OCI-LY1 (cell line): ENCODE results near the gene TKFC.

Source experiments
- H2AFZ ChIP-seq: fragments of 200-600 bp; sonication (generic), shearing (Covaris generic); 2 replicates; pipeline ENCODE4 v1.6.0; 2014; ENCODE audit warnings: antibody characterized with exemption, mild to moderate bottlenecking, low read length
- H3F3A ChIP-seq: fragments of 200-600 bp; sonication (generic), shearing (Covaris generic); 2 replicates; pipeline ENCODE4 v1.6.0; 2014; ENCODE audit warnings: mild to moderate bottlenecking, antibody characterized with exemption, low read length, moderate library complexity; ENCODE audit not compliant: insufficient read depth
- H3K27ac ChIP-seq: fragments of 200-600 bp; sonication (generic); 2 replicates; pipeline ENCODE4 v1.5.1; 2014; ENCODE audit warnings: low read length, mixed run types, mild to moderate bottlenecking, low read depth; ENCODE audit not compliant: poor library complexity, severe bottlenecking
- H3K27me3 ChIP-seq: fragments of 200-600 bp; sonication (generic); 2 replicates; pipeline ENCODE4 v1.6.0; 2014; ENCODE audit warnings: antibody characterized with exemption, mild to moderate bottlenecking, low read length, moderate library complexity; ENCODE audit not compliant: insufficient read depth
- H3K36me3 ChIP-seq: fragments of 200-600 bp; sonication (generic); 2 replicates; pipeline ENCODE4 v1.6.1; 2014; ENCODE audit warnings: mild to moderate bottlenecking, antibody characterized with exemption, low read length, moderate library complexity, mixed read lengths; ENCODE audit not compliant: insufficient read depth
- H3K4me1 ChIP-seq: fragments of 200-600 bp; sonication (generic); 2 replicates; pipeline ENCODE4 v1.5.1; 2014; ENCODE audit warnings: mild to moderate bottlenecking, low read length, moderate library complexity; ENCODE audit not compliant: insufficient read depth, severe bottlenecking
- H3K4me2 ChIP-seq: fragments of 200-600 bp; sonication (generic), shearing (Covaris generic); 2 replicates; pipeline ENCODE4 v1.6.1; 2014; ENCODE audit warnings: low read length
- H3K4me3 ChIP-seq: fragments of 200-600 bp; sonication (generic); 2 replicates; pipeline ENCODE4 v1.5.1; 2014; ENCODE audit warnings: low read length, low read depth, mild to moderate bottlenecking, mixed read lengths; ENCODE audit not compliant: poor library complexity, severe bottlenecking
- H3K79me2 ChIP-seq: fragments of 200-600 bp; shearing (Covaris generic); 2 replicates; pipeline ENCODE4 v1.6.1; 2016; ENCODE audit warnings: mixed run types, low read length, mixed read lengths; ENCODE audit not compliant: insufficient read depth
- H3K9ac ChIP-seq: fragments of 200-600 bp; sonication (generic), shearing (Covaris generic); 2 replicates; pipeline ENCODE4 v1.6.1; 2014; ENCODE audit warnings: mild to moderate bottlenecking, low read length, mixed read lengths
- H3K9me2 ChIP-seq: fragments of 200-600 bp; sonication (generic), shearing (Covaris generic); 2 replicates; pipeline ENCODE4 v1.6.1; 2014; ENCODE audit warnings: low read depth, mild to moderate bottlenecking, low read length, mixed read lengths
- H3K9me3 ChIP-seq: fragments of 200-600 bp; shearing (Covaris generic); 2 replicates; pipeline ENCODE4 v1.6.1; 2014; ENCODE audit warnings: low read length, mixed read lengths
- H4K20me1 ChIP-seq: fragments of 200-600 bp; sonication (generic), shearing (Covaris generic); 2 replicates; pipeline ENCODE4 v1.6.0; 2016; ENCODE audit warnings: mild to moderate bottlenecking, low read length; ENCODE audit not compliant: insufficient read depth
- EZH2 ChIP-seq: fragments of 200-600 bp; sonication (generic), shearing (Covaris generic); IDR thresholded peaks from 2 replicates; pipeline ENCODE4 v1.8.0; 2017; ENCODE audit warnings: borderline replicate concordance, mixed run types, mild to moderate bottlenecking, antibody characterized with exemption, low read length, moderate library complexity, mixed read lengths
- TF ChIP-seq, protein P1 (sequence below): fragments of 200-600 bp; sonication (generic), shearing (Covaris generic); IDR thresholded peaks from 2 replicates; pipeline ENCODE4 v1.5.1; 2017; ENCODE audit warnings: mild to moderate bottlenecking, antibody characterized with exemption, low read length, moderate library complexity, mixed read lengths

The TKFC gene, protein sequence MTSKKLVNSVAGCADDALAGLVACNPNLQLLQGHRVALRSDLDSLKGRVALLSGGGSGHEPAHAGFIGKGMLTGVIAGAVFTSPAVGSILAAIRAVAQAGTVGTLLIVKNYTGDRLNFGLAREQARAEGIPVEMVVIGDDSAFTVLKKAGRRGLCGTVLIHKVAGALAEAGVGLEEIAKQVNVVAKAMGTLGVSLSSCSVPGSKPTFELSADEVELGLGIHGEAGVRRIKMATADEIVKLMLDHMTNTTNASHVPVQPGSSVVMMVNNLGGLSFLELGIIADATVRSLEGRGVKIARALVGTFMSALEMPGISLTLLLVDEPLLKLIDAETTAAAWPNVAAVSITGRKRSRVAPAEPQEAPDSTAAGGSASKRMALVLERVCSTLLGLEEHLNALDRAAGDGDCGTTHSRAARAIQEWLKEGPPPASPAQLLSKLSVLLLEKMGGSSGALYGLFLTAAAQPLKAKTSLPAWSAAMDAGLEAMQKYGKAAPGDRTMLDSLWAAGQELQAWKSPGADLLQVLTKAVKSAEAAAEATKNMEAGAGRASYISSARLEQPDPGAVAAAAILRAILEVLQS

DNA sequence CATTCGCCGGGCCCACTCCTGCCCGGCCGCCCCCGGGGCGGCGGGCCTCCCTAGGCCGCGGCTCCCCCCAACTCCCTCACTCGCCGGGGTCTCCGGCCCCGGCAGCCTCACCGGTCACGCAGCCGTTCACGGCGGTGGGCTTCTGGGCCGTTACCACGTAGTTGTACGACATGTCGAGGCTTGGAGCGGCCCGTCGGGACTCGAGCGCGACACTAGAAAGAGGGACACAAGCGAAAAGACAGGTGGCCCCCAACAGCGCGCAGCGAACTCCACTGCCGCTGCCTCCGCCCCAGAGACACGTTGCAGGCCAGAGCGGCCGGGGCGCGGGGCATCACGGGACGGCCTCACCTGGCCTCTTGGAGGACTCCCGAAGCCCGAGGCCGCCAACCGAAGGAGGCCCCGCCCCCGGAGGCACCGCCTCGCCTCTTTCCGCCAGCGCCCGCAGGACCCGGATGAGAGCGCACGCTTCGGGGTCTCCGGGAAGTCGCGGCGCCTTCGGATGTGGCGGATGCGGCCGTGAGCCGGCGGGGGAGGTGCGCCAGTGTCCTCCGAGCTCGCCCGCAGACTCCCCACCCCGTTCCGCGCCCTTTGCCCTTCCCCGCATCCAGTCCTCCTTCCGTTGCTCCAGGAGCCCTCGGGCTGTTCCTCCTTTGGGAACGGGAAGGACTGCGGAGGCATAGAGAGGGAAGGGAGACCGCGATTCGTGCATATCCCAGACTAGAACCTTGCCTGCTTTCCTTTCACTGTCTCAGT, at the start of gene TKFC, which contains the start of gene DDB1:
TSS of gene TKFC (plus strand) at position 432 of the 753 bp plus-strand sequence. CDS start 1,501 bp downstream, outside the sequence.
TSS of gene DDB1 (minus strand) at position 309 of the 753 bp plus-strand sequence. CDS start at position 172, 137 bp downstream.
- H3K4me2 ChIP-seq, result peak within 1 kb of the TSS; percentile 99
- no peak within 1 kb of the TSS for H2AFZ ChIP-seq
- peak within 1 kb of the TSS; percentile 90 for H3K27ac ChIP-seq
- H3K36me3 ChIP-seq, result peaks cover 30% of the 10 kb centered on the region; the same call in 1 of the 2 replicates
- no peaks in the 10 kb centered on the region for H3K27me3 ChIP-seq
- H3K9me2 ChIP-seq, result no peaks in the 10 kb centered on the region
- H3K4me1 ChIP-seq, result peaks cover 54% of the 10 kb centered on the region
- H3F3A ChIP-seq, result no peaks in the 10 kb centered on the region
- peak within 1 kb of the TSS; percentile 100 for H3K9ac ChIP-seq
- H3K9me3 ChIP-seq, result no peaks in the 10 kb centered on the region
- peak within 1 kb of the TSS; percentile 95 for H3K4me3 ChIP-seq
- H3K79me2 ChIP-seq, result peaks cover 45% of the 10 kb centered on the region
- TF ChIP-seq, protein P1, sequence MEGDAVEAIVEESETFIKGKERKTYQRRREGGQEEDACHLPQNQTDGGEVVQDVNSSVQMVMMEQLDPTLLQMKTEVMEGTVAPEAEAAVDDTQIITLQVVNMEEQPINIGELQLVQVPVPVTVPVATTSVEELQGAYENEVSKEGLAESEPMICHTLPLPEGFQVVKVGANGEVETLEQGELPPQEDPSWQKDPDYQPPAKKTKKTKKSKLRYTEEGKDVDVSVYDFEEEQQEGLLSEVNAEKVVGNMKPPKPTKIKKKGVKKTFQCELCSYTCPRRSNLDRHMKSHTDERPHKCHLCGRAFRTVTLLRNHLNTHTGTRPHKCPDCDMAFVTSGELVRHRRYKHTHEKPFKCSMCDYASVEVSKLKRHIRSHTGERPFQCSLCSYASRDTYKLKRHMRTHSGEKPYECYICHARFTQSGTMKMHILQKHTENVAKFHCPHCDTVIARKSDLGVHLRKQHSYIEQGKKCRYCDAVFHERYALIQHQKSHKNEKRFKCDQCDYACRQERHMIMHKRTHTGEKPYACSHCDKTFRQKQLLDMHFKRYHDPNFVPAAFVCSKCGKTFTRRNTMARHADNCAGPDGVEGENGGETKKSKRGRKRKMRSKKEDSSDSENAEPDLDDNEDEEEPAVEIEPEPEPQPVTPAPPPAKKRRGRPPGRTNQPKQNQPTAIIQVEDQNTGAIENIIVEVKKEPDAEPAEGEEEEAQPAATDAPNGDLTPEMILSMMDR, result no peak
- TF ChIP-seq EZH2, result no peak
- H4K20me1 ChIP-seq, result no peaks in the 10 kb centered on the region

GRCh38 chr11:61283613-61284012, 49.4 kb upstream of the TKFC start:
- H3K79me2 ChIP-seq, result no peaks in the 10 kb centered on the region
- TF ChIP-seq, protein P1, result no peak
- no peak for TF ChIP-seq EZH2
- H2AFZ ChIP-seq, result no peak overlapping the region
- no peaks in the 10 kb centered on the region for H3F3A ChIP-seq
- H3K27me3 ChIP-seq, result no peaks in the 10 kb centered on the region
- H4K20me1 ChIP-seq, result no peaks in the 10 kb centered on the region
- H3K27ac ChIP-seq, result no peak overlapping the region
- H3K4me2 ChIP-seq, result no peak overlapping the region
- H3K9ac ChIP-seq, result no peak overlapping the region
- H3K4me1 ChIP-seq, result no peaks in the 10 kb centered on the region
- no peak overlapping the region for H3K4me3 ChIP-seq
- H3K36me3 ChIP-seq, result no peaks in the 10 kb centered on the region; the same call in 1 of the 2 replicates
- H3K9me2 ChIP-seq, result no peaks in the 10 kb centered on the region
- H3K9me3 ChIP-seq, result no peaks in the 10 kb centered on the region

DNA sequence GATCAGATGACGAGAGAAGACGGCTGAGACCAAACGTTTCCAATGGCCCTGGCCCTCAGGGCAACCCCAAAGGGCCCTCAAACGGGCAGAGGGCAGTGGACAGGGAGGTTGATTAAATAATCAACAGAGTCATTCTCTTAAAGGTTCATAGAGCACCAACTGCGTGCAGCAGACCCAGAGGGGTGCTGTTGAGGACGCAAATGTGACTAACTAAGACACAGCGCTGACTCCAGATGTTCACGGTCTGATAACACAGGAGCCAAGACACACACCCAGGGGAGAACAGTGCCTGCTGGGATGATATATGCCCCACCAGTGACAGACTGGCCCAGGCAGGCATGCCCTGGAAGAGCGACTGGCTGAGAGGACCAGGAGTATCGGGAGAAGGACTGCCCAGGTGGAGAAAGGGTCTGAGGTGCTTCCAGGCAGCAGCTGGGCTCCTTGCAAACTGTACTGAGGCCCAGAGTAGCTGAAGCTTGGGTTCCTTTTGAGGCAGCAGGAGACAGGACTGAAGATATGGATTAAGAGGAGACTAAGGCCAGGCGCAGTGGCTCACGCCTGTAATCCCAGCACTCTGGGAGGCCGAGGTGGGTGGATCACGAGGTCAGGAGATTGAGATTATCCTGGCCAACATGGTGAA, 45.6 kb upstream of the TKFC start:
- Histone ChIP-seq H3K4me1 (no peaks in the 10 kb centered on the region), H3K9me3 (no peaks in the 10 kb centered on the region), H4K20me1 (no peaks in the 10 kb centered on the region), H3K9ac (no peak overlapping the region), H3K27ac (no peak overlapping the region), H3K4me3 (no peak overlapping the region), H3K27me3 (peaks cover 5% of the 10 kb centered on the region; the same call in 1 of the 2 replicates), H3K4me2 (no peak overlapping the region), H3K36me3 (no peaks in the 10 kb centered on the region; the same call in 1 of the 2 replicates), H3K9me2 (no peaks in the 10 kb centered on the region), H3F3A (no peaks in the 10 kb centered on the region), H3K79me2 (no peaks in the 10 kb centered on the region), H2AFZ (no peak overlapping the region)
- no peak for TF ChIP-seq EZH2
- TF ChIP-seq, protein P1, result no peak
